ENCODE data around the gene HTRA3. TPM values are rescaled to one million over a fixed set of nuclear protein-coding genes. Genes with fewer than 3 reads are reported as not detected.

HTRA3 gene
- total and polyA plus RNA-seq, 4 donors: 0.36 to 1.2 (median 1.1) TPM

DNA sequence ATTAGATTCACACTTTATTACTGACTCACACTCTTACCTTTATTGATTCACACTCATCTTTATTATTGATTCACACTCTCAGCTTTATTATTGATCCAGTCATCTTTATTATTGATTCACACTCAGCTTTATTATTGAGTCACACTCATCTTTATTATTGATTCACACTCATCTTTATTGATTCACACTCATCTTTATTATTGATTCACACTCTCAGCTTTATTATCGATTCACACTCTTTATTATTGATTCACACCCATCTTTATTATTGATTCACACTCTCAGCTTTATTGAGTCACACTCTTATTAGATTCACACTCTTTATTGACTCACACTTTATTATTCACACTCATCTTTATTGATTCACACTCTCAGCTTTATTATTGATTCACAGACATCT is 31.3 kb downstream of the HTRA3 start:
- Histone ChIP-seq H3K36me3 (ENCODE audit: control insufficient read depth in 4 of 4, insufficient read depth in 3 of 4, low read depth in 1 of 4, low read length in 3 of 4) (no peaks in the 10 kb centered on the region), H3K27ac (ENCODE audit: low read depth in 1 of 2, low read length in 2 of 2) (no peak overlapping the region), H3K4me1 (ENCODE audit: control insufficient read depth in 4 of 4, insufficient read depth in 4 of 4, low read length in 3 of 4) (no peaks in the 10 kb centered on the region), H3K4me3 (ENCODE audit: low read depth in 1 of 3, low read length in 3 of 3) (no peak overlapping the region), H3K9me3 (ENCODE audit: control insufficient read depth in 4 of 4, low read length in 3 of 4) (no peaks in the 10 kb centered on the region), H3K9ac (ENCODE audit: low read depth in 1 of 2, low read length in 2 of 2) (no peak overlapping the region), H3K27me3 (ENCODE audit: control insufficient read depth in 4 of 4, insufficient read depth in 4 of 4, low read length in 3 of 4) (no peaks in the 10 kb centered on the region)
- TF ChIP-seq JUND (IDR thresholded peaks at IDR 0.05): no peak
- TF ChIP-seq EGR1 (IDR thresholded peaks at IDR 0.05; ENCODE audit: low read depth in 2 of 2): no peak
- TF ChIP-seq FOXA1 (IDR thresholded peaks at IDR 0.05): no peak
- TF ChIP-seq TAF1 (conservative IDR thresholded peaks at IDR 0.05): no peak
- no peak for TF ChIP-seq SP1 (IDR thresholded peaks at IDR 0.05)
- no peak for TF ChIP-seq RXRA (IDR thresholded peaks at IDR 0.05)
- TF ChIP-seq, protein P1, sequence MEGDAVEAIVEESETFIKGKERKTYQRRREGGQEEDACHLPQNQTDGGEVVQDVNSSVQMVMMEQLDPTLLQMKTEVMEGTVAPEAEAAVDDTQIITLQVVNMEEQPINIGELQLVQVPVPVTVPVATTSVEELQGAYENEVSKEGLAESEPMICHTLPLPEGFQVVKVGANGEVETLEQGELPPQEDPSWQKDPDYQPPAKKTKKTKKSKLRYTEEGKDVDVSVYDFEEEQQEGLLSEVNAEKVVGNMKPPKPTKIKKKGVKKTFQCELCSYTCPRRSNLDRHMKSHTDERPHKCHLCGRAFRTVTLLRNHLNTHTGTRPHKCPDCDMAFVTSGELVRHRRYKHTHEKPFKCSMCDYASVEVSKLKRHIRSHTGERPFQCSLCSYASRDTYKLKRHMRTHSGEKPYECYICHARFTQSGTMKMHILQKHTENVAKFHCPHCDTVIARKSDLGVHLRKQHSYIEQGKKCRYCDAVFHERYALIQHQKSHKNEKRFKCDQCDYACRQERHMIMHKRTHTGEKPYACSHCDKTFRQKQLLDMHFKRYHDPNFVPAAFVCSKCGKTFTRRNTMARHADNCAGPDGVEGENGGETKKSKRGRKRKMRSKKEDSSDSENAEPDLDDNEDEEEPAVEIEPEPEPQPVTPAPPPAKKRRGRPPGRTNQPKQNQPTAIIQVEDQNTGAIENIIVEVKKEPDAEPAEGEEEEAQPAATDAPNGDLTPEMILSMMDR (IDR thresholded peaks at IDR 0.05; ENCODE audit: low read depth, low read length, missing input control): no peak
- no peak for TF ChIP-seq RAD21 (IDR thresholded peaks at IDR 0.05)
- TF ChIP-seq, protein P2, sequence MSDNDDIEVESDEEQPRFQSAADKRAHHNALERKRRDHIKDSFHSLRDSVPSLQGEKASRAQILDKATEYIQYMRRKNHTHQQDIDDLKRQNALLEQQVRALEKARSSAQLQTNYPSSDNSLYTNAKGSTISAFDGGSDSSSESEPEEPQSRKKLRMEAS (IDR thresholded peaks at IDR 0.05): no peak
- no peak for TF ChIP-seq GABPA (IDR thresholded peaks at IDR 0.05 in 1 of 2, conservative IDR thresholded peaks at IDR 0.05 in 1 of 2)
- TF ChIP-seq, protein P3, sequence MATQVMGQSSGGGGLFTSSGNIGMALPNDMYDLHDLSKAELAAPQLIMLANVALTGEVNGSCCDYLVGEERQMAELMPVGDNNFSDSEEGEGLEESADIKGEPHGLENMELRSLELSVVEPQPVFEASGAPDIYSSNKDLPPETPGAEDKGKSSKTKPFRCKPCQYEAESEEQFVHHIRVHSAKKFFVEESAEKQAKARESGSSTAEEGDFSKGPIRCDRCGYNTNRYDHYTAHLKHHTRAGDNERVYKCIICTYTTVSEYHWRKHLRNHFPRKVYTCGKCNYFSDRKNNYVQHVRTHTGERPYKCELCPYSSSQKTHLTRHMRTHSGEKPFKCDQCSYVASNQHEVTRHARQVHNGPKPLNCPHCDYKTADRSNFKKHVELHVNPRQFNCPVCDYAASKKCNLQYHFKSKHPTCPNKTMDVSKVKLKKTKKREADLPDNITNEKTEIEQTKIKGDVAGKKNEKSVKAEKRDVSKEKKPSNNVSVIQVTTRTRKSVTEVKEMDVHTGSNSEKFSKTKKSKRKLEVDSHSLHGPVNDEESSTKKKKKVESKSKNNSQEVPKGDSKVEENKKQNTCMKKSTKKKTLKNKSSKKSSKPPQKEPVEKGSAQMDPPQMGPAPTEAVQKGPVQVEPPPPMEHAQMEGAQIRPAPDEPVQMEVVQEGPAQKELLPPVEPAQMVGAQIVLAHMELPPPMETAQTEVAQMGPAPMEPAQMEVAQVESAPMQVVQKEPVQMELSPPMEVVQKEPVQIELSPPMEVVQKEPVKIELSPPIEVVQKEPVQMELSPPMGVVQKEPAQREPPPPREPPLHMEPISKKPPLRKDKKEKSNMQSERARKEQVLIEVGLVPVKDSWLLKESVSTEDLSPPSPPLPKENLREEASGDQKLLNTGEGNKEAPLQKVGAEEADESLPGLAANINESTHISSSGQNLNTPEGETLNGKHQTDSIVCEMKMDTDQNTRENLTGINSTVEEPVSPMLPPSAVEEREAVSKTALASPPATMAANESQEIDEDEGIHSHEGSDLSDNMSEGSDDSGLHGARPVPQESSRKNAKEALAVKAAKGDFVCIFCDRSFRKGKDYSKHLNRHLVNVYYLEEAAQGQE (IDR thresholded peaks at IDR 0.05): no peak
- TF ChIP-seq YY1 (IDR thresholded peaks at IDR 0.05): no peak
- TF ChIP-seq HNF4G (IDR thresholded peaks at IDR 0.05): no peak
- TF ChIP-seq, protein P4, sequence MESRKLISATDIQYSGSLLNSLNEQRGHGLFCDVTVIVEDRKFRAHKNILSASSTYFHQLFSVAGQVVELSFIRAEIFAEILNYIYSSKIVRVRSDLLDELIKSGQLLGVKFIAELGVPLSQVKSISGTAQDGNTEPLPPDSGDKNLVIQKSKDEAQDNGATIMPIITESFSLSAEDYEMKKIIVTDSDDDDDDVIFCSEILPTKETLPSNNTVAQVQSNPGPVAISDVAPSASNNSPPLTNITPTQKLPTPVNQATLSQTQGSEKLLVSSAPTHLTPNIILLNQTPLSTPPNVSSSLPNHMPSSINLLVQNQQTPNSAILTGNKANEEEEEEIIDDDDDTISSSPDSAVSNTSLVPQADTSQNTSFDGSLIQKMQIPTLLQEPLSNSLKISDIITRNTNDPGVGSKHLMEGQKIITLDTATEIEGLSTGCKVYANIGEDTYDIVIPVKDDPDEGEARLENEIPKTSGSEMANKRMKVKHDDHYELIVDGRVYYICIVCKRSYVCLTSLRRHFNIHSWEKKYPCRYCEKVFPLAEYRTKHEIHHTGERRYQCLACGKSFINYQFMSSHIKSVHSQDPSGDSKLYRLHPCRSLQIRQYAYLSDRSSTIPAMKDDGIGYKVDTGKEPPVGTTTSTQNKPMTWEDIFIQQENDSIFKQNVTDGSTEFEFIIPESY (IDR thresholded peaks at IDR 0.05): no peak
- TF ChIP-seq FOXA2 (IDR thresholded peaks at IDR 0.05): no peak
- no peak for TF ChIP-seq NR2F2 (IDR thresholded peaks at IDR 0.05)
- no peak for TF ChIP-seq HNF4A (conservative IDR thresholded peaks at IDR 0.05)
- TF ChIP-seq, protein P5, sequence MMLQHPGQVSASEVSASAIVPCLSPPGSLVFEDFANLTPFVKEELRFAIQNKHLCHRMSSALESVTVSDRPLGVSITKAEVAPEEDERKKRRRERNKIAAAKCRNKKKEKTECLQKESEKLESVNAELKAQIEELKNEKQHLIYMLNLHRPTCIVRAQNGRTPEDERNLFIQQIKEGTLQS (IDR thresholded peaks at IDR 0.05): no peak
- no peak for DNase-seq (ENCODE audit: low spot score)
- whole genome bisulfite sequencing: 85% methylated on average over 1 of the region's 1 CpG

All from liver (tissue), 9 donors.